ENCODE measurements around the gene CACNA1S. TPM values are rescaled to one million over a fixed set of nuclear protein-coding genes. Genes with fewer than 3 reads are reported as not detected.

The CACNA1S gene
- total RNA-seq, 2 donors from 2014 or later = not detected

- TF ChIP-seq, protein P1, sequence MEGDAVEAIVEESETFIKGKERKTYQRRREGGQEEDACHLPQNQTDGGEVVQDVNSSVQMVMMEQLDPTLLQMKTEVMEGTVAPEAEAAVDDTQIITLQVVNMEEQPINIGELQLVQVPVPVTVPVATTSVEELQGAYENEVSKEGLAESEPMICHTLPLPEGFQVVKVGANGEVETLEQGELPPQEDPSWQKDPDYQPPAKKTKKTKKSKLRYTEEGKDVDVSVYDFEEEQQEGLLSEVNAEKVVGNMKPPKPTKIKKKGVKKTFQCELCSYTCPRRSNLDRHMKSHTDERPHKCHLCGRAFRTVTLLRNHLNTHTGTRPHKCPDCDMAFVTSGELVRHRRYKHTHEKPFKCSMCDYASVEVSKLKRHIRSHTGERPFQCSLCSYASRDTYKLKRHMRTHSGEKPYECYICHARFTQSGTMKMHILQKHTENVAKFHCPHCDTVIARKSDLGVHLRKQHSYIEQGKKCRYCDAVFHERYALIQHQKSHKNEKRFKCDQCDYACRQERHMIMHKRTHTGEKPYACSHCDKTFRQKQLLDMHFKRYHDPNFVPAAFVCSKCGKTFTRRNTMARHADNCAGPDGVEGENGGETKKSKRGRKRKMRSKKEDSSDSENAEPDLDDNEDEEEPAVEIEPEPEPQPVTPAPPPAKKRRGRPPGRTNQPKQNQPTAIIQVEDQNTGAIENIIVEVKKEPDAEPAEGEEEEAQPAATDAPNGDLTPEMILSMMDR (IDR thresholded peaks at IDR 0.05) = no peak
- Histone ChIP-seq H3K27me3 (no peaks in the 10 kb centered on the region), H3K4me3 (no peak overlapping the region), H3K36me3 (no peaks in the 10 kb centered on the region), H3K9me3 (no peaks in the 10 kb centered on the region), H3K27ac (no peak overlapping the region), H3K4me1 (no peaks in the 10 kb centered on the region)
- no peak for DNase-seq (ENCODE audit: low spot score)
These were observed 112.6 kb downstream of the CACNA1S start for GRCh38 chr1:200999667-201000066.

- Histone ChIP-seq H3K27me3 (no peaks in the 10 kb centered on the region), H3K27ac (no peak overlapping the region), H3K36me3 (no peaks in the 10 kb centered on the region), H3K4me3 (no peak overlapping the region), H3K9me3 (no peaks in the 10 kb centered on the region), H3K4me1 (no peaks in the 10 kb centered on the region)
- TF ChIP-seq, protein P1 (IDR thresholded peaks at IDR 0.05) = no peak
- DNase-seq (ENCODE audit: low spot score) = no peak
These were observed 113.9 kb downstream of the CACNA1S start for GRCh38 chr1:200998323-200998722.

DNA sequence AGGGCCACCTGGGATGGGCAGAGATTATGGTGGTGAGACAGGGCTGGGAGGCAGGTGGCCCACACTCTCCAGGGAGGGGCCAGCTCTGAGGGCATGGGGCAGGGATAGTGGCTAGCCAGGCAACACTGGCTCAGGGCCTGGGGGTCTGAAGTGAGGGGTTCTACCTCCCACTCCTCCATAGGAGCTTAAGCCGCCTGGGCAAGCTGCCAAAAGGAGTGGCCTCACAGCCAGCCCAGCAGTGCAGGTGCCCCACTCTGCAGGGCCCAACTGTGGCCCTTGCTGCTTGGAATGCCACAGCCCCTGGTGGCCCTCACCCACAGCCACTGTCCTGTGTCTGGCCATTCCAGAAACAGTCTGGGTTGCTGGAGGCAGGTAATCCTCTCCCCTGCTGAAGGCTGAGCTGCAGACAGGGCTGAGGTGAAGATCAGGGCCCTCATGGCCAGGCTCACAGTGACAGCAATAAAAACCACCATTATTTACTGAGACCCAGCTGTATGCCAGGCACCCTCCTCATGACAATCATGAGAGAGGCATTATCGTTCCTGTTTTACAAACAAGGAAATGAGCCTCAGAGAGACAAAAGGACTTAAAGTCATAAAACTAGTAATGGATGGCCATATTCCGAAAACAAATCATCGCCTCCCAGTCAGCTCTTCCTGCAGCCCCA lies 119.7 kb downstream of the CACNA1S start:
- no peaks in the 10 kb centered on the region for H3K27me3 ChIP-seq
- H3K27ac ChIP-seq = no peak overlapping the region
- TF ChIP-seq, protein P1 (IDR thresholded peaks at IDR 0.05) = no peak
- H3K9me3 ChIP-seq = no peaks in the 10 kb centered on the region
- no peaks in the 10 kb centered on the region for H3K4me1 ChIP-seq
- H3K36me3 ChIP-seq = no peaks in the 10 kb centered on the region
- H3K4me3 ChIP-seq = no peak overlapping the region
- no peak for DNase-seq (ENCODE audit: low spot score)

GRCh38 chr1:200991097-200991614 lies 121.1 kb downstream of the CACNA1S start:
- Histone ChIP-seq H3K36me3 (no peaks in the 10 kb centered on the region), H3K9me3 (no peaks in the 10 kb centered on the region), H3K4me1 (no peaks in the 10 kb centered on the region), H3K27me3 (no peaks in the 10 kb centered on the region), H3K4me3 (no peak overlapping the region), H3K27ac (no peak overlapping the region)
- TF ChIP-seq, protein P1 (IDR thresholded peaks at IDR 0.05) = no peak
- no peak for DNase-seq (ENCODE audit: low spot score)

- H3K36me3 ChIP-seq = no peaks in the 10 kb centered on the region
- TF ChIP-seq, protein P1 (IDR thresholded peaks at IDR 0.05) = no peak
- H3K4me1 ChIP-seq = no peaks in the 10 kb centered on the region
These were observed 122.1 kb downstream of the CACNA1S start for GRCh38 chr1:200990114-200990513.

More at GRCh38 chr1:200990114-200990513, 122.1 kb downstream of the CACNA1S start:
- no peaks in the 10 kb centered on the region for H3K9me3 ChIP-seq
- no peaks in the 10 kb centered on the region for H3K27me3 ChIP-seq
- H3K4me3 ChIP-seq = no peak overlapping the region
- no peak overlapping the region for H3K27ac ChIP-seq
- no peak for DNase-seq (ENCODE audit: low spot score)

Other genes with a start within 250 kb of the CACNA1S start
- not detected for gene GPR25, start 239.4 kb downstream of the CACNA1S start, total RNA-seq
- gene INAVA, start 217.5 kb downstream of the CACNA1S start, total RNA-seq = not detected
- 1 to 10 TPM in 1 of 2 donors, under 1 TPM in 1; 0.48 to 1.5 TPM for gene KIF21B, start 88.7 kb downstream of the CACNA1S start, total RNA-seq
- not detected for gene ASCL5, start 14.8 kb upstream of the CACNA1S start, total RNA-seq
- gene TMEM9, start 42.0 kb upstream of the CACNA1S start, total RNA-seq = 10 to 100 TPM; 41.8 to 63.4 TPM
- gene IGFN1, start 78.4 kb upstream of the CACNA1S start, total RNA-seq = not detected
- 1 to 10 TPM in 1 of 2 donors, not detected in 1; 2.3 TPM for gene PKP1, start 171.1 kb upstream of the CACNA1S start, total RNA-seq

All from right atrium auricular region (tissue), 2 donors.